ENCODE results near the gene SETD2.

GRCh38 chr3:47202542-47202941, 38.6 kb upstream of the SETD2 start:
- TF ChIP-seq RAD21 (IDR thresholded peaks at IDR 0.05), result no peak
- TF ChIP-seq CTCF (IDR thresholded peaks at IDR 0.05; ENCODE audit: low read depth, low read length, missing input control), result no peak
- TF ChIP-seq FOXA1 (IDR thresholded peaks at IDR 0.05), result no peak
- no peak for TF ChIP-seq MAX (IDR thresholded peaks at IDR 0.05)
- no peak for TF ChIP-seq YY1 (IDR thresholded peaks at IDR 0.05)
- no peak for TF ChIP-seq TAF1 (conservative IDR thresholded peaks at IDR 0.05)
- TF ChIP-seq ZBTB33 (IDR thresholded peaks at IDR 0.05), result no peak
- TF ChIP-seq HNF4G (IDR thresholded peaks at IDR 0.05), result no peak
- no peak for TF ChIP-seq JUND (IDR thresholded peaks at IDR 0.05)
- no peak for TF ChIP-seq EGR1 (IDR thresholded peaks at IDR 0.05; ENCODE audit: low read depth in 2 of 2)
- TF ChIP-seq SP1 (IDR thresholded peaks at IDR 0.05), result no peak
- TF ChIP-seq FOXA2 (IDR thresholded peaks at IDR 0.05), result no peak
- TF ChIP-seq GABPA (IDR thresholded peaks at IDR 0.05 in 1 of 2, conservative IDR thresholded peaks at IDR 0.05 in 1 of 2), result no peak
- no peak for TF ChIP-seq ATF3 (IDR thresholded peaks at IDR 0.05)
